Tibial nerve (tissue), 4 donors: Measurements from ENCODE around the gene PCDHGA8. TPM values are rescaled to one million over a fixed set of nuclear protein-coding genes. Genes with fewer than 3 reads are reported as not detected.
A peak's percentile ranks its signal among the peaks of the same experiment; 100 is the strongest.
"Not testable (repeated sequence)": the region's sequence is repeated elsewhere in the genome, so short reads cannot be mapped to it uniquely, and the experiment has no call there.

ENCODE experiments used
- DNase-seq, 2 donors: peaks; one replicate each; pipeline ENCODE4 v3.0.0-alpha.2; 2019; ENCODE audit warnings: low spot score in 2 of 2
- H3K27ac ChIP-seq, 4 donors: fragments of 200-600 bp; sonication (generic) in 3 of 4; one replicate each; pipeline ENCODE4 v1.5.1; 2017 to 2019; ENCODE audit warnings: mild to moderate bottlenecking in 1 of 4
- H3K27me3 ChIP-seq, 2 donors: fragments of 200-600 bp; sonication (generic) in 1 of 2; one replicate each; pipeline versions ENCODE4 v1.5.1 to v1.6.0; 2017 to 2019
- H3K36me3 ChIP-seq, 3 donors: fragments of 200-600 bp; sonication (generic); one replicate each; pipeline ENCODE4 v1.5.1; 2018 to 2019
- H3K4me1 ChIP-seq, 4 donors: fragments of 200-600 bp; sonication (generic) in 3 of 4; one replicate each; pipeline ENCODE4 v1.5.1; 2017 to 2019
- H3K4me3 ChIP-seq, 4 donors: fragments of 200-600 bp; sonication (generic) in 3 of 4; one replicate each; pipeline ENCODE4 v1.5.1; 2017 to 2019; ENCODE audit warnings: mild to moderate bottlenecking in 1 of 4, moderate library complexity in 1 of 4
- H3K9me3 ChIP-seq, 4 donors: fragments of 200-600 bp; sonication (generic) in 3 of 4; one replicate each; pipeline ENCODE4 v1.5.1; 2017 to 2019
- CTCF ChIP-seq, 5 experiments: fragments of 200-600 bp in 3 of 5; fragments of 450-650 bp in 2 of 5; sonication (generic) in 3 of 5; IDR thresholded peaks; one replicate each; pipeline ENCODE4 v1.5.1; 2016 to 2019; ENCODE audit warnings: antibody characterized with exemption in 5 of 5, mild to moderate bottlenecking in 3 of 5, moderate library complexity in 2 of 5
- EP300 ChIP-seq, 2 donors: sonication (generic); formaldehyde crosslinking; IDR thresholded peaks; one replicate each; pipeline ENCODE4 v1.6.1; 2017; ENCODE audit warnings: antibody characterized with exemption in 2 of 2, mild to moderate bottlenecking in 1 of 2
- POLR2A ChIP-seq, 2 donors: fragments of 450-650 bp; IDR thresholded peaks; one replicate each; pipeline ENCODE4 v1.6.1; 2017; ENCODE audit warnings: antibody characterized with exemption in 2 of 2, mild to moderate bottlenecking in 2 of 2, moderate library complexity in 2 of 2
- WGBS, 2 donors: methylation state at CpG; one replicate each; pipeline ENCODE4 v1.1.5; 2018; 5-methylcytosine and 5-hydroxymethylcytosine counted together
- total RNA-seq, 4 donors: library from RNA; depleted of rRNA; stranded (reverse); fragments of >200 nt; gene quantifications; one replicate each; pipeline ENCODE4 v1.1.0, GENCODE V29; 2016

The PCDHGA8 gene
- total RNA-seq, 4 donors from 2014 or later = 5.5 to 9.3 (median 6.6) TPM

- TF ChIP-seq POLR2A (IDR thresholded peaks at IDR 0.05) = no peak
- no peak for TF ChIP-seq EP300 (IDR thresholded peaks at IDR 0.05)
- TF ChIP-seq CTCF (IDR thresholded peaks at IDR 0.05) = no peak
- peaks cover 4 to 100% (median 45%) of the 10 kb centered on the region in 4 donors for H3K9me3 ChIP-seq
- no peak overlapping the region for H3K27ac ChIP-seq
- no peaks in the 10 kb centered on the region for H3K4me1 ChIP-seq
- DNase-seq = no peak
- H3K27me3 ChIP-seq = no peaks in the 10 kb centered on the region
- peaks cover 0 to 20% (median 0%) of the 10 kb centered on the region in 3 donors for H3K36me3 ChIP-seq
- H3K4me3 ChIP-seq = no peak overlapping the region
- 49% methylated on average over 11 to 13 of the region's 20 CpGs for WGBS, 2 donors
These were observed 47.1 kb upstream of the PCDHGA8 start for GRCh38 chr5:141345327-141345726.

- H3K36me3 ChIP-seq = peaks cover 0 to 23% (median 0%) of the 10 kb centered on the region in 3 donors
- not testable (repeated sequence) for H3K4me3 ChIP-seq, DNase-seq, H3K4me1 ChIP-seq, H3K27ac ChIP-seq, H3K27me3 ChIP-seq
- WGBS, 2 donors = 53 to 68% methylated on average over 24 to 26 of the region's 35 CpGs
- H3K9me3 ChIP-seq = peaks cover 4 to 100% (median 47%) of the 10 kb centered on the region in 4 donors
These were observed 46.4 kb upstream of the PCDHGA8 start for GRCh38 chr5:141346017-141346416.

GRCh38 chr5:141349917-141350619 is 42.4 kb upstream of the PCDHGA8 start, which contains the start of gene PCDHGB1:
Gene PCDHGB1, plus strand, starts transcription at chr5:141350099. Its CDS starts 162 bp downstream, at chr5:141350261.
- no peak within 1 kb of the TSS for H3K27ac ChIP-seq
- no peaks in the 10 kb centered on the region for H3K27me3 ChIP-seq
- WGBS, 2 donors = 28 to 36% methylated on average over 29 of the region's 29 CpGs
- H3K4me3 ChIP-seq = peak within 1 kb of the TSS in 1 of 4 donors; percentile 2
- no peak for DNase-seq
- H3K4me1 ChIP-seq = no peaks in the 10 kb centered on the region
- peaks cover 4 to 99% (median 43%) of the 10 kb centered on the region in 4 donors for H3K9me3 ChIP-seq
- H3K36me3 ChIP-seq = peaks cover 0 to 28% (median 0%) of the 10 kb centered on the region in 3 donors
- TF ChIP-seq EP300 (IDR thresholded peaks at IDR 0.05) (no peak), CTCF (IDR thresholded peaks at IDR 0.05) (peak in 2 of 5 experiments; percentile 8 to 10), POLR2A (IDR thresholded peaks at IDR 0.05) (no peak)

GRCh38 chr5:141351591-141351990 is 40.8 kb upstream of the PCDHGA8 start:
- Histone ChIP-seq H3K9me3 (peaks cover 0 to 99% (median 44%) of the 10 kb centered on the region in 4 donors), H3K36me3 (peaks cover 0 to 36% (median 0%) of the 10 kb centered on the region in 3 donors), H3K4me1 (no peaks in the 10 kb centered on the region), H3K27ac (no peak overlapping the region), H3K27me3 (no peaks in the 10 kb centered on the region), H3K4me3 (no peak overlapping the region)
- TF ChIP-seq CTCF (IDR thresholded peaks at IDR 0.05) = no peak
- TF ChIP-seq POLR2A (IDR thresholded peaks at IDR 0.05) = no peak
- TF ChIP-seq EP300 (IDR thresholded peaks at IDR 0.05) = no peak
- 44 to 49% methylated on average over 6 to 8 of the region's 36 CpGs for WGBS, 2 donors
- DNase-seq = no peak

- Histone ChIP-seq H3K27me3 (no peaks in the 10 kb centered on the region), H3K9me3 (peaks cover 0 to 99% (median 42%) of the 10 kb centered on the region in 4 donors), H3K4me1 (no peaks in the 10 kb centered on the region), H3K27ac (no peak within 1 kb of the TSS), H3K4me3 (peak within 1 kb of the TSS in 2 of 4 donors; percentile 9 to 43), H3K36me3 (peaks cover 0 to 40% (median 0%) of the 10 kb centered on the region in 3 donors)
- WGBS, 2 donors = 15 to 24% methylated on average over 29 of the region's 29 CpGs
- DNase-seq = no peak
- TF ChIP-seq CTCF (IDR thresholded peaks at IDR 0.05) (peak in 4 of 5 experiments; percentile 13 to 27 (median 18)), EP300 (IDR thresholded peaks at IDR 0.05) (no peak), POLR2A (IDR thresholded peaks at IDR 0.05) (no peak)
These were observed 37.4 kb upstream of the PCDHGA8 start, which contains the start of gene PCDHGA4 for GRCh38 chr5:141354900-141355469. Gene PCDHGA4, plus strand, starts transcription at chr5:141355021. Its CDS starts 87 bp downstream, at chr5:141355108.
